ENCODE data around the gene CCDC57.

GRCh38 chr17:82097919-82098168, 114.8 kb downstream of the CCDC57 start:
- TF ChIP-seq, protein P1, sequence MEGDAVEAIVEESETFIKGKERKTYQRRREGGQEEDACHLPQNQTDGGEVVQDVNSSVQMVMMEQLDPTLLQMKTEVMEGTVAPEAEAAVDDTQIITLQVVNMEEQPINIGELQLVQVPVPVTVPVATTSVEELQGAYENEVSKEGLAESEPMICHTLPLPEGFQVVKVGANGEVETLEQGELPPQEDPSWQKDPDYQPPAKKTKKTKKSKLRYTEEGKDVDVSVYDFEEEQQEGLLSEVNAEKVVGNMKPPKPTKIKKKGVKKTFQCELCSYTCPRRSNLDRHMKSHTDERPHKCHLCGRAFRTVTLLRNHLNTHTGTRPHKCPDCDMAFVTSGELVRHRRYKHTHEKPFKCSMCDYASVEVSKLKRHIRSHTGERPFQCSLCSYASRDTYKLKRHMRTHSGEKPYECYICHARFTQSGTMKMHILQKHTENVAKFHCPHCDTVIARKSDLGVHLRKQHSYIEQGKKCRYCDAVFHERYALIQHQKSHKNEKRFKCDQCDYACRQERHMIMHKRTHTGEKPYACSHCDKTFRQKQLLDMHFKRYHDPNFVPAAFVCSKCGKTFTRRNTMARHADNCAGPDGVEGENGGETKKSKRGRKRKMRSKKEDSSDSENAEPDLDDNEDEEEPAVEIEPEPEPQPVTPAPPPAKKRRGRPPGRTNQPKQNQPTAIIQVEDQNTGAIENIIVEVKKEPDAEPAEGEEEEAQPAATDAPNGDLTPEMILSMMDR (conservative IDR thresholded peaks at IDR 0.05): no peak
- no peak for TF ChIP-seq EZH2 (IDR thresholded peaks at IDR 0.05; ENCODE audit: low read depth)

Measured in PC-9 (cell line).